Endothelial cell of umbilical vein (primary cell): ENCODE data around the gene NSMCE3. TPM values are rescaled to one million over a fixed set of nuclear protein-coding genes. Genes with fewer than 3 reads are reported as not detected.

Experiments used
- BruUV-seq: library from RNA; stranded (reverse); fragments of 400-500 nt; replicated peaks from 2 replicates; lab custom pipeline; 2021; lab: Mats Ljungman, UMichigan
- CTCF ChIA-PET: fragments of 300-600, 350-600 bp; sonication (Branson Sonifier 250); formaldehyde crosslinking; loops from one replicate; lab custom pipeline; 2021; ENCODE audit warnings: antibody characterized with exemption, inconsistent platforms; lab: Charles Lee
- POLR2A ChIA-PET: fragments of 300-600, 350-600 bp; sonication (Branson Sonifier 250); formaldehyde crosslinking; loops from one replicate; lab custom pipeline; 2021; ENCODE audit warnings: antibody characterized with exemption, inconsistent platforms; lab: Charles Lee
- DNase-seq: peaks from one replicate; pipeline ENCODE4 v3.0.0-alpha.2; 2011; ENCODE audit warnings: low read depth, low spot score
- FAIRE-seq: peaks from 2 replicates; lab custom pipeline; 2011; peaks lifted over from hg19 to GRCh38; lab: Jason Lieb, UNC
- H2AFZ ChIP-seq: 2 replicates; pipeline ENCODE4 v1.6.0; 2012; ENCODE audit warnings: low read depth, low read length, control low read depth, inconsistent platforms
- H3K27ac ChIP-seq: 2 replicates; pipeline ENCODE4 v1.5.1; 2011; ENCODE audit warnings: low read depth, mild to moderate bottlenecking, control low read depth, low read length, moderate library complexity; ENCODE audit not compliant: insufficient read depth
- H3K27me3 ChIP-seq, 2 experiments: 2 replicates each; pipeline versions ENCODE4 v1.6.0 to v1.6.1; 2011; ENCODE audit warnings: low read length in 2 of 2, mixed read lengths in 1 of 2; ENCODE audit not compliant: control insufficient read depth in 2 of 2, insufficient read depth in 2 of 2
- H3K36me3 ChIP-seq, 2 experiments: 2 replicates in 1 of 2; 3 replicates in 1 of 2; pipeline ENCODE4 v1.5.1; 2011; ENCODE audit warnings: low read length in 2 of 2, mild to moderate bottlenecking in 1 of 2, moderate library complexity in 1 of 2; ENCODE audit not compliant: control insufficient read depth in 2 of 2, insufficient read depth in 2 of 2; ENCODE audit errors: extremely low read depth in 1 of 2
- H3K4me1 ChIP-seq: 3 replicates; pipeline ENCODE4 v1.5.1; 2011; ENCODE audit warnings: mild to moderate bottlenecking, low read length; ENCODE audit not compliant: control insufficient read depth, insufficient read depth; ENCODE audit errors: extremely low read depth
- H3K4me2 ChIP-seq: 2 replicates; pipeline ENCODE4 v1.6.1; 2011; ENCODE audit warnings: low read length, control low read depth, mixed read lengths; ENCODE audit not compliant: insufficient read depth
- H3K4me3 ChIP-seq, 3 experiments: fragments of 200-600 bp in 1 of 3; sonication (generic), shearing (Covaris generic) in 1 of 3; replicated peaks in 1 of 3; 2 replicates each; pipeline ENCODE4 v1.5.1; 2011 to 2016; ENCODE audit warnings: control low read depth in 3 of 3, low read length in 3 of 3, mild to moderate bottlenecking in 2 of 3, inconsistent platforms in 1 of 3, low read depth in 1 of 3, moderate library complexity in 1 of 3; ENCODE audit not compliant: insufficient read depth in 1 of 3
- H3K79me2 ChIP-seq: 2 replicates; pipeline ENCODE4 v1.6.0; 2012; ENCODE audit warnings: low read length, inconsistent platforms; ENCODE audit not compliant: control insufficient read depth, insufficient read depth
- H3K9ac ChIP-seq: replicated peaks from 2 replicates; pipeline ENCODE3; 2011; ENCODE audit warnings: low read length, control low read depth; ENCODE audit not compliant: insufficient read depth; ENCODE audit errors: extremely low read depth
- H3K9me1 ChIP-seq: replicated peaks from 3 replicates; pipeline ENCODE4 v1.6.0; 2011; ENCODE audit warnings: mild to moderate bottlenecking, low read length; ENCODE audit not compliant: control insufficient read depth, insufficient read depth; ENCODE audit errors: extremely low read depth
- H3K9me3 ChIP-seq: replicated peaks from 2 replicates; pipeline ENCODE4 v1.5.1; 2012; ENCODE audit warnings: low read length, inconsistent platforms; ENCODE audit not compliant: control insufficient read depth, insufficient read depth
- H4K20me1 ChIP-seq: replicated peaks from 2 replicates; pipeline ENCODE3; 2011; ENCODE audit warnings: mild to moderate bottlenecking, low read length; ENCODE audit not compliant: control insufficient read depth, insufficient read depth; ENCODE audit errors: extremely low read depth
- CTCF ChIP-seq, 2 donors: IDR thresholded peaks; 1 replicate in 1 of 2; 2 replicates in 1 of 2; pipeline ENCODE4 v1.5.1; 2011; ENCODE audit warnings: low read length in 2 of 2, mild to moderate bottlenecking in 2 of 2, moderate library complexity in 2 of 2, control low read depth in 1 of 2, inconsistent platforms in 1 of 2, low read depth in 1 of 2; ENCODE audit not compliant: insufficient read depth in 1 of 2; ENCODE audit errors: extremely low read depth in 1 of 2
- EZH2 ChIP-seq: IDR thresholded peaks from 2 replicates; pipeline ENCODE4 v1.6.1; 2012; ENCODE audit warnings: borderline replicate concordance, low read depth, mild to moderate bottlenecking, moderate library complexity, low read length, inconsistent platforms; ENCODE audit not compliant: severe bottlenecking
- FOS ChIP-seq: IDR thresholded peaks from 2 replicates; pipeline ENCODE4 v1.6.1; 2011; ENCODE audit warnings: mild to moderate bottlenecking, low read length, moderate library complexity, borderline replicate concordance; ENCODE audit not compliant: insufficient read depth
- GATA2 ChIP-seq: IDR thresholded peaks from 2 replicates; pipeline ENCODE4 v1.7.0; 2011; ENCODE audit warnings: low read depth, mild to moderate bottlenecking, moderate library complexity, mixed read lengths, low read length; ENCODE audit not compliant: insufficient read length, insufficient read depth
- JUN ChIP-seq: IDR thresholded peaks from 2 replicates; pipeline ENCODE4 v1.6.1; 2011; ENCODE audit warnings: borderline replicate concordance, low read depth; ENCODE audit not compliant: insufficient read length, insufficient read depth
- MYC ChIP-seq: IDR thresholded peaks from one replicate; pipeline ENCODE4 v1.6.1; 2011; ENCODE audit warnings: mild to moderate bottlenecking, low read depth, low read length
- POLR2A ChIP-seq: IDR thresholded peaks from 2 replicates; pipeline ENCODE4 v1.6.1; 2012; ENCODE audit warnings: low read depth, mild to moderate bottlenecking, control low read depth, low read length
- POLR2AphosphoS5 ChIP-seq: IDR thresholded peaks from 2 replicates; pipeline ENCODE4 v1.6.1; 2012; ENCODE audit warnings: low read depth, mild to moderate bottlenecking, control low read depth, low read length, moderate library complexity; ENCODE audit not compliant: insufficient read depth
- dilution Hi-C: fragments of 300-500 bp; cut with MboI; formaldehyde crosslinking; loops from one replicate; pipeline ENCODE4 v1.15.0; 2019; ENCODE audit warnings: low sequenced_read_pairs; ENCODE audit not compliant: extremely low pct_ligation_motif_present
- intact Hi-C: fragments of 100-400 bp; cut with micrococcal nuclease; formaldehyde crosslinking; loops from one replicate; pipeline ENCODE4 v1.10.0; 2022
- polyA plus RNA-seq, 4 experiments: library from polyadenylated mRNA; depleted of rRNA in 3 of 4; stranded (reverse) in 3 of 4; unstranded in 1 of 4; fragments of >200 nt; gene quantifications; 2 replicates each; pipeline versions ENCODE4 v1.2.1 to v1.2.3, GENCODE V29; 2011 to 2012; ENCODE audit warnings: missing spikeins in 1 of 4
- total RNA-seq: library from RNA; stranded (reverse); gene quantifications from 2 replicates; pipeline ENCODE4 v1.2.3, GENCODE V29; 2021
- TF ChIP-seq, protein P1 (sequence below): IDR thresholded peaks from 2 replicates; pipeline ENCODE4 v1.6.1; 2011; ENCODE audit not compliant: insufficient read depth, insufficient read length

The NSMCE3 gene
- total and polyA plus RNA-seq, 2 donors (not counting 3 experiments of a cell fraction or from before 2014, with no cell fraction given) = 4.5 to 5.8 TPM

GRCh38 chr15:29226436-29227208, 43.0 kb downstream of the NSMCE3 start:
- ChIA-PET CTCF (no interaction called here), POLR2A (no interaction called here)
- dilution Hi-C loops = no loop called here
- TF ChIP-seq POLR2A = no peak
- TF ChIP-seq CTCF (IDR thresholded peaks at IDR 0.05; ENCODE audit: extremely low read depth in 1 of 2, insufficient read depth in 1 of 2, low read depth in 1 of 2, low read length in 2 of 2) = no peak
- H3K27me3 ChIP-seq = no peaks in the 10 kb centered on the region
- H3K4me1 ChIP-seq = no peaks in the 10 kb centered on the region
- no peak overlapping the region for H3K9ac ChIP-seq
- H3K9me3 ChIP-seq = no peaks in the 10 kb centered on the region
- FAIRE-seq (no peak), DNase-seq (no peak)
- H4K20me1 ChIP-seq = no peaks in the 10 kb centered on the region
- no peak overlapping the region for H3K27ac ChIP-seq
- no peak overlapping the region for H2AFZ ChIP-seq
- no peak overlapping the region for H3K4me2 ChIP-seq
- no peaks in the 10 kb centered on the region for H3K79me2 ChIP-seq
- H3K4me3 ChIP-seq = no peak overlapping the region
- H3K9me1 ChIP-seq = no peaks in the 10 kb centered on the region
- intact Hi-C loops = no loop called here
- H3K36me3 ChIP-seq = no peaks in the 10 kb centered on the region
- no TSS peak for BruUV-seq

DNA sequence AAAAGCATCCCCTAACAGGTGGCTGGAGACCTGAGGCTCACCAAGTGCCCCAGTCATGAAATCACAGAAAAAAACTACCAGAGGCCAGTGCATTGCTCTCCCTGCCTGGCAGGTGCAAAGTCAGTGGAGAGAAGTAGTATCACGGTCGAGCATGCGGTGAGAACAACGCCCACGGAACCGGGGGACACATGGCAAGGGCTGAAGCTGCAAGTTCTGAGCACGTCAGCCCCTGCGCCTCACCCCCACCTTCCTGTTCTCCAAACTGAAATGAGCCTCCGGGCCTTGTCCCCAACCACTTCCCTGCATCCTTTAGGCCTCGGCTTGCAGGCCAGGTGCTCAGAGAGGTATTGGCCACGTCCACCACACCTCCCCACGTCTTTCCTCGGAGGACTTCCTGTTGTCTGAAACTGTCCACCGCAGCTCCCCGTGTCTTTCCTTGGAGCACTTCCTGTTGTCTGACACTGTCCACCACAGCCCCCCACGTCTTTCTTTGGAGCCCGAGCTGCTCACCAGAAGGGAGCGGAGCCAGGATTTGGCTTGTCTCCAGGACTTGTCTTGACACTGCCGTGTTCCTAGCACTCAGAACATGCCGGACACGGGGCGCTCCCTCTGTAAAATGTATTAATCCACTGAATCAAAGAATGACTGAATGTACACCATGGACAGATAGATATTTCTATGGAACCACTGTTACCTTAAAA, 43.9 kb downstream of the NSMCE3 start:
- Histone ChIP-seq H3K9me3 (no peaks in the 10 kb centered on the region), H3K9ac (no peak overlapping the region), H2AFZ (no peak overlapping the region), H3K4me1 (no peaks in the 10 kb centered on the region), H3K4me2 (no peak overlapping the region), H3K27ac (no peak overlapping the region), H3K79me2 (no peaks in the 10 kb centered on the region), H3K9me1 (no peaks in the 10 kb centered on the region), H3K36me3 (no peaks in the 10 kb centered on the region), H3K27me3 (no peaks in the 10 kb centered on the region), H3K4me3 (no peak overlapping the region), H4K20me1 (no peaks in the 10 kb centered on the region)
- DNase-seq (no peak), FAIRE-seq (no peak)
- dilution Hi-C loops = no loop called here
- intact Hi-C loops = no loop called here
- ChIA-PET CTCF (no interaction called here), POLR2A (no interaction called here)
- no peak for TF ChIP-seq GATA2
- TF ChIP-seq JUN = no peak
- no peak for TF ChIP-seq MYC
- no peak for TF ChIP-seq FOS
- no peak for TF ChIP-seq CTCF (IDR thresholded peaks at IDR 0.05; ENCODE audit: extremely low read depth in 1 of 2, insufficient read depth in 1 of 2, low read depth in 1 of 2, low read length in 2 of 2)
- TF ChIP-seq, protein P1, sequence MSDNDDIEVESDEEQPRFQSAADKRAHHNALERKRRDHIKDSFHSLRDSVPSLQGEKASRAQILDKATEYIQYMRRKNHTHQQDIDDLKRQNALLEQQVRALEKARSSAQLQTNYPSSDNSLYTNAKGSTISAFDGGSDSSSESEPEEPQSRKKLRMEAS = no peak
- TF ChIP-seq EZH2 = no peak
- TF ChIP-seq POLR2A = no peak
- no peak for TF ChIP-seq POLR2AphosphoS5
- BruUV-seq = no TSS peak
